CD4-positive, alpha-beta T cell treated with Interleukin-17A for 1 hour (primary cell): Measurements from ENCODE around the gene DCD.
"Not testable (repeated sequence)": the region's sequence is repeated elsewhere in the genome, so short reads cannot be mapped to it uniquely, and the experiment has no call there.

Experiments used
- DNase-seq: peaks from one replicate; pipeline ENCODE4 v3.0.0-alpha.2; 2020

Gene DCD

GRCh38 chr12:54648265-54648664, at the start of gene DCD:
TSS of gene DCD (minus strand) at chr12:54648365. CDS start at chr12:54648303, 62 bp downstream.
- DNase-seq = no peak

GRCh38 chr12:54697851-54698250, 49.7 kb upstream of the DCD start:
- DNase-seq = no peak

GRCh38 chr12:54692353-54692752, 44.2 kb upstream of the DCD start:
- DNase-seq = no peak

GRCh38 chr12:54689984-54690383, 41.8 kb upstream of the DCD start:
- DNase-seq = no peak

DNA sequence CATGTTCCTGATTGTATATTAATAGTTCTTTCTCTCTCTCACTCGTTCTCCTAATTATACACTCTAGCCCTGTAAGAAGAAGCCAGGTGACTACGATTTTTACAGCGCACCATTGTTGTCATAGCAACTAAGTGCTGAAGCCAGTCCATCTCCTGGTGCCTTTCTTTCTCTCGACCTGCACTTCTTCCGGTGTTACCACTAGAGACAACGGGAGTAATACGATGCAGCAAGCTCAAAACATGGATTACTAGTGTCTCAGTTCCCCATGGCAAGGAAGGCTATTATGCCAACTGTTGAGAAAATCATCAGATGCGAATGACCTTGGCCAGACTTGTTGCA, 40.8 kb upstream of the DCD start:
- DNase-seq = no peak

GRCh38 chr12:54688309-54689033, 40.3 kb upstream of the DCD start:
- no peak for DNase-seq

- DNase-seq = no peak
Observed at GRCh38 chr12:54684636-54685630, 36.8 kb upstream of the DCD start.

GRCh38 chr12:54683398-54683797, 35.2 kb upstream of the DCD start:
- no peak for DNase-seq

GRCh38 chr12:54682674-54683073, 34.5 kb upstream of the DCD start:
- no peak for DNase-seq

DNA sequence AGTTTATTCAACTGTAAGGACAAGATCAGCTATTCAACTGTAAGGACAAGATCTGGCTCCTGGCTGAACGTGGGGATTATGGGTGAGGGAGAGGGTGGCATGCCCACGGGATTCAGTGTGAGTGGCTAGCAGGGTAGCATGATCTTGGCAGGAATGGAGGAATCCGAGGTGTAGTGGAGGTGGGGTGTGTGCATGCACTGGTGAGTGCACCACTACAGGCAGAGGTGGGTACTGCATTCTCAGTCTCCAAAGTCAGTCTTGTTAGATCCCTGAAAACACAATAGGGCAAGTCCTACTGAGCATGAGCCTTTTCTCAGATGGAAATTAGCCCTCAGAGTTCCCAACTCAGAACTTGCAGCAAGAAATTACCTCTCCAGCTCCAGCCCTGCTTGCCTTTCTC, 32.2 kb upstream of the DCD start:
- no peak for DNase-seq

- DNase-seq = no peak
Observed at GRCh38 chr12:54678131-54678530, 30.0 kb upstream of the DCD start.

- DNase-seq = no peak
Observed at GRCh38 chr12:54667945-54668344, 19.8 kb upstream of the DCD start.

GRCh38 chr12:54666008-54666407, 17.8 kb upstream of the DCD start:
- DNase-seq = no peak

- not testable (repeated sequence) for DNase-seq
Observed at GRCh38 chr12:54665022-54665635, 17.0 kb upstream of the DCD start.

DNA sequence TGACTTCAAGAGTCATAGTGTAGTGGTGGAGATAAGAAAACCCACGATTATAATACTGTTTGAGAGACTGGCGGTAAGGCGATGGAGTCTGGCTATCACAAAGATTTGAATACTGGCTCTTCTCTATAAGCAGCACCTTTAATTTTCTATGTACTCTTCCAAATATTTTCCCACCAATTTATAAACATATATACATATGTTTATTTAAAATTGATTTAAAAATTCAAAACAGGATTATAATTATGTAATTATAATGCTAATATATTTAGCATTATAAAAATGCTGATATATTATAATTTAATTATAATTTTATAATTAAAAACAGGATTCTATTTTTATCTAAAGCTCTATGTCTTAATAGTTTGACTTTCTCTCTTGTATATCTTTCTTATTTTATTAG, 15.4 kb upstream of the DCD start:
- no peak for DNase-seq

- no peak for DNase-seq
Observed at GRCh38 chr12:54662026-54662425, 13.9 kb upstream of the DCD start.

DNA sequence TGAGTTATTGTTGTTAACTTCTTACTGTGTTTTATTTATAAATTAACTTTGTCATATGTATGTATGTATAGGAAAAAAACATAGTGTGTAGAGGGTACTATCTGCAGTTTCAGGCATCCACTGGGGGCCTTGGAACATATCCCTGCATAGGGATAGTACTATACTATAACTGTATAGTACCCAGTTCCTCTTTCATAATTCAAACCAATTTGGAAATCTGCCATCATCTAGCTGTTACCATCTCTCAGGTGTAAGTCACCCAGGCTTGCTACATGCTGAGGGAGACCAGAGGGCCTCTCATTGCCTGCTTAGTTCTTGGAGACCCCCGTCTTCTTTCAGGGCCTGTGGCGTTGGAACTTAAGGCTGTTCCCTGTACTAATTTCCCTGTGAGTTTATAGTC, 12.9 kb upstream of the DCD start:
- no peak for DNase-seq

GRCh38 chr12:54660320-54660962, 12.3 kb upstream of the DCD start:
- DNase-seq = no peak

GRCh38 chr12:54658306-54659264, 10.4 kb upstream of the DCD start:
- DNase-seq = peak; percentile 39

DNA sequence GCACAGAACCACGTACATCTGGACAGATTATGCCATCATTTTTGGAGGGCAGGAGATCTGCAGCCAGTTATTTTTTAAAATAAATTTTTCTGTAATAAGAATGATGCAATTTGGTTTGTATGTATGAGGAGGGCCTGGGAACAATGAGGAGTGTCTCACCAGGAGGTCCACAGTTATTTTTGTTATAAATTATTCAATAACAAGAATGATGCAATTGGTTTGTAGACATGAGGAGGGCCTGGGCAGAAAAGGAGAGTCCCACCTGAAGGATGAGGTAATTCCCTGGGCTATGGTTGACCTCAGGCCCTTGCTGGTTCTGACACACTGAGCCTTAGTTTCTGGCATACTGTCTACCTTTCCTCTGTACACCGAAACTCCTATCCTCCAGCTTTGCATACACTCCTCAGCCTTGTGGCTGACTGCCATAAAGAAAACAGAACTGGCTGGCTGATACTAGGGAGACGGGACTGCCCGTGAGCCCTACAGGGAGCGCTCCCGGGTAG, 9.0 kb upstream of the DCD start:
- DNase-seq = no peak

GRCh38 chr12:54654926-54655325, 6.8 kb upstream of the DCD start:
- no peak for DNase-seq

- no peak for DNase-seq
Observed at GRCh38 chr12:54653025-54653424, 4.9 kb upstream of the DCD start.
